Cardiac septum (tissue), 1 donor: ENCODE measurements around the gene CDT1. TPM values are rescaled to one million over a fixed set of nuclear protein-coding genes. Genes with fewer than 3 reads are reported as not detected.

ENCODE experiments used
- DNase-seq: peaks from one replicate; pipeline ENCODE4 v3.0.0-alpha.2; 2020; ENCODE audit warnings: low spot score
- intact Hi-C: fragments of 100-400 bp; cut with DNase I; formaldehyde crosslinking; loops from one replicate; pipeline ENCODE4 v1.14.0; 2022
- total RNA-seq: library from RNA; stranded (reverse); fragmentation: NEBNext Ultra II Directional; extraction: Animal tissue kit (Norgen Biotek cat#: 25700); gene quantifications from one replicate; pipeline ENCODE4 v1.2.1, GENCODE V29; 2021
- donor health status: DM: no; HTN: no; CAD: no.

Gene CDT1
- total RNA-seq, 1 donor from 2014 or later, result 0.46 TPM

GRCh38 chr16:88798772-88799455, 4.7 kb upstream of the CDT1 start:
- DNase-seq, result no peak
- intact Hi-C loops, result no loop called here

GRCh38 chr16:88799569-88800276, 3.9 kb upstream of the CDT1 start:
- DNase-seq, result no peak

GRCh38 chr16:88800277-88800592, 3.4 kb upstream of the CDT1 start:
- intact Hi-C loops, result no loop called here

More at GRCh38 chr16:88799569-88800276, 3.9 kb upstream of the CDT1 start:
- intact Hi-C loops, result no loop called here

DNA sequence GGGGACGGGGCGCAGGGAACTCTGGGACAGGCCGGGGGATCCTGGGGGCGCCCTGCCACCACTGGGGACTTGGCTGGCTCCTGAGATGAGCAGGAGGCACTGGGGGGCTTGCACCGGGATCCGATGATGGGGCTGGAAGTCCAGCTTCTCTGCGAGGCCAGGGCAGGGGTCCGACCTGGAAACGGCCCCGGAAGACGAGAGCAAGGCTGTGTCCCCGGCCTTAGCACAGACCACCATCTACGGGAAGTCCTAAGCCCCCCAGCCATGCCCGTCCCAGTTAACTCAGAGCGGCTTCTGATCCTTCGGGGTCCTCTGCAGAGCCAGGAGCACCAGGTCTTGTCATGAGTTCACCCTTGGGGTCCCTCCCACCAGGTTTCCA, 573 bp downstream of the CDT1 start:
- intact Hi-C loops, result no loop called here
- no peak for DNase-seq

More at GRCh38 chr16:88800277-88800592, 3.4 kb upstream of the CDT1 start:
- DNase-seq, result no peak

DNA sequence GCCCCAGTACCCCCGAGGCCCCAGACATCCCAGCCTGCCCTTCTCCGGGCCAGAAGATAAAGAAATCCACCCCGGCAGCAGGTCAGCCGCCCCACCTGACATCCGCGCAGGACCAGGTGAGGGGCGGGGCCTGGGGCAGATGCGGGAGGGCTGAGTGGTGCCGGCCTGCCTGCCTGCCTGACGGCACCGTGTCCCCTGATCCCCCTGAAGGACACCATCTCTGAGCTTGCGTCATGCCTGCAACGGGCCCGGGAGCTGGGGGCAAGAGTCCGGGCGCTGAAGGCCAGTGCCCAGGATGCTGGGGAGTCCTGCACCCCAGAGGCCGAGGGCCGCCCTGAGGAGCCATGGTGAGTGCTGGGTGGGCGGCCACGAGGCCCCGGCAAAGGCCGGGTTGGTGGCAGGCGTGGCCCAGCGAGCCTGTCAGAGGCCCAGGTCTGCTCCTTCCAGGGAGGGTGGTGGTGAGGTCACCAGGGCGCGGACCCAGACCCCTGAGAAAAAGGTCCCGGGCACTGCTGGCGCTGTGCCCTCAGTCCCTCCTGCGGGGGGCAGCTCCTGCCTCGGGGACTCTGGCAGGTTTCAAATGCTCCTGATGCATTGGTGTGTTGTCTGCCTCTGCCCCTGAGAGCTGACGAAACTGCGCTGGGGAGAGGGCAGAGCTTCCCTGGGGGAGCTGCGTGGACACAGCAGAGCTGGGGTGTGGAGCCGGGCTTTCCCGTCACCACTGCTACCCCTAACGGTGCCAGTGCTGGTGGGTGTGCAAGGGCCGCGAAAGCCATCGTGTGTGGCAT, 1.2 kb downstream of the CDT1 start:
- intact Hi-C loops, result no loop called here
- DNase-seq, result no peak

DNA sequence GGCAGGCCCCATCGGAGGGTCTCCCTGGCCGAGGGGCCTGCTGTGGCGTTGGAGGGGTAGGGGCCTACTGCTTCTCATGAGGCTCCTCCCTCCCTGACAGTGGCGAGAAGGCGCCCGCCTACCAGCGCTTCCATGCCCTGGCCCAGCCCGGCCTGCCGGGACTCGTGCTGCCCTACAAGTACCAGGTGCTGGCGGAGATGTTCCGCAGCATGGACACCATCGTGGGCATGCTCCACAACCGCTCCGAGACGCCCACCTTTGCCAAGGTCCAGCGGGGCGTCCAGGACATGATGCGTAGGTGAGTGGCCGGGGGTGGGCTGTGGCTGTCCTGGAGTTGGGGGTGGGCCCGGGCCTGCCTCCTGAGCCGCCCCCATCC, 1.7 kb downstream of the CDT1 start:
- no peak for DNase-seq
- intact Hi-C loops, result no loop called here

- intact Hi-C loops, result no loop called here
- DNase-seq, result no peak
Measured at GRCh38 chr16:88805887-88806393, 2.4 kb downstream of the CDT1 start.

GRCh38 chr16:88806491-88807111, 3.0 kb downstream of the CDT1 start:
- intact Hi-C loops, result no loop called here
- no peak for DNase-seq

DNA sequence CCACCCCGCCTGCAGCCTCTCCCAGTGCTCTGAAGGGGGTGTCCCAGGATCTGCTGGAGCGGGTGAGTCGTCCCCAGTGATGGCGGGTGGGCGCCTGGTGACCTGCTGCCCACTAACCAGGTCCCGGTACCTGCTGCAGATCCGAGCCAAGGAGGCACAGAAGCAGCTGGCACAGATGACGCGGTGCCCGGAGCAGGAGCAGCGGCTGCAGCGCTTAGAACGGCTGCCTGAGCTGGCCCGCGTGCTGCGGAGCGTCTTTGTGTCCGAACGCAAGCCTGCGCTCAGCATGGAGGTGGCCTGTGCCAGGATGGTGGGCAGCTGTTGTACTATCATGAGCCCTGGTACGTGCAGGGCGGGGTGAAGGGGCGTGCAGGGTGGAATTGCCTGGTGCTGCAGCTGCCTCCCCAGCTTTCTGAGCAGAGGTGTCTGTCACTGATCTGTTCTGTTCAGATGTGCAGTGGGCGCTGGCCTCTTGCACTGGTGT, 3.6 kb downstream of the CDT1 start:
- intact Hi-C loops, result no loop called here
- DNase-seq, result no peak

- no peak for DNase-seq
- intact Hi-C loops, result no loop called here
Measured at GRCh38 chr16:88807626-88808453, 4.3 kb downstream of the CDT1 start.

DNA sequence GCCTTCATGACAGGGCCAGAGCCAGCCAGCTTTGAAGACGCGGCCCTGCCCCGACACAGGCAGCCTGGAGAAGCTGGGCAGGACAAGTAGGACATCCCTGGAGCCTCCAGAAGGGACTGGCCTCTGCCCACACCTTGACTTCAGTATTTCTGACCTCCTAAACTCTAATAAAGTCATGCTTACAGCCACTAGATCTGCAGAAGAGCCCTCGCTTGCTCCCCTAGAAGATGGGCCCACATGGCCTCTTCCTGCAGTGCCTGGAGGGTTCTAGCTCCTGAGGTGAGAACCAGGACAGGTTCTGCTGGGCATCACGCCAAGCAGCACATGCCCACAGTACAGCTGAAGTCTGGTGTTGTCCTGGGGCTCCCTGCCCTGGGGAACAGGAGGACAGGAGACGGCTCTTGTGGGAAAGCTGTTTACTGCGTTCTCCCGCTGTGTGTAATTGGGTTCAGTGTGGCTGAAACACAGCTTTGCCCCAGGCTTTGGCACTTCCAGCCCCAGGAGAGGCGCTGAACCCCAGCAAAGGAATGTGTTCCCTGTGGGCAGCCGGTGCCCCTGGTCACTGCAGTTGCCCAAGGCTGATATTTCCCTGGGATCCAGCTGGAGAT, 5.6 kb downstream of the CDT1 start:
- no peak for DNase-seq
- intact Hi-C loops, result no loop called here

DNA sequence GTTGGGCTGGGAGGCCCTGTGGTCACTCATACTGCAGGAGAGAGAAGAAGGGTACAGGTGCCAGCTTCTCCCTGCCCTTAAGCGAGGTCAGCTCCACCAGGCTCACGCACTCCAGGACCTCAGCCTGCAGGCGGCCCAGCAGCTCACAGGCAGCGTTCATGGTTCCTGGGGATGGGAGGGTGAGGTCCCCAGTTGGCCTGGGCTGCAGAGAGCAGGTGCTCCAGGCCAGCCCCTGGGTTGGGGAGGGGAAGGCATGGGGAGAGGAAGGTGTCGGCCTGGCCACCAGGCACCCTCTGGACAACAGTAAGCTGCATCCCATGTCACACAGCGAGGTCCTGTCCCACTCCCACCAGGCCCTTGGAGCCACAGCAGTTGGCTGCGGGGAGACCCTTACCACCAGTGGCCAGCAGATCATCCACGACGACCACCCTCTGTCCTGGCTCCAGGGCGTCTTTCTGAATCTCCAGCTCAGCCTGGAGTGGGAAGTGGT, 6.1 kb downstream of the CDT1 start:
- no peak for DNase-seq
- intact Hi-C loops, result loop anchor here (5.0 kb wide), 2 partner anchors 358 to 408 kb away; partner anchors contain the start of gene ZNF778

GRCh38 chr16:88810166-88810911, 6.8 kb downstream of the CDT1 start:
- DNase-seq, result no peak
- intact Hi-C loops, result loop anchor here (5.0 kb wide), 2 partner anchors 357 to 407 kb away; partner anchors contain the start of gene ZNF778

- intact Hi-C loops, result loop anchor here (5.0 kb wide), 2 partner anchors 356 to 406 kb away; partner anchors contain the start of gene ZNF778
- DNase-seq, result peak; percentile 81
Measured at GRCh38 chr16:88810912-88811768, 7.6 kb downstream of the CDT1 start.

- intact Hi-C loops, result loop anchor here (2.0 to 5.0 kb wide), 3 partner anchors 45 to 405 kb away; partner anchors contain the start of genes GALNS, TRAPPC2L and ZNF778
- DNase-seq, result peak; percentile 98
Measured at GRCh38 chr16:88811769-88812512, 8.4 kb downstream of the CDT1 start, which contains the start of gene APRT. Gene APRT, minus strand, starts transcription at chr16:88811928. Its CDS starts 29 bp downstream, at chr16:88811899.
